ENCODE data around the gene TMEM143.

Gene TMEM143

DNA sequence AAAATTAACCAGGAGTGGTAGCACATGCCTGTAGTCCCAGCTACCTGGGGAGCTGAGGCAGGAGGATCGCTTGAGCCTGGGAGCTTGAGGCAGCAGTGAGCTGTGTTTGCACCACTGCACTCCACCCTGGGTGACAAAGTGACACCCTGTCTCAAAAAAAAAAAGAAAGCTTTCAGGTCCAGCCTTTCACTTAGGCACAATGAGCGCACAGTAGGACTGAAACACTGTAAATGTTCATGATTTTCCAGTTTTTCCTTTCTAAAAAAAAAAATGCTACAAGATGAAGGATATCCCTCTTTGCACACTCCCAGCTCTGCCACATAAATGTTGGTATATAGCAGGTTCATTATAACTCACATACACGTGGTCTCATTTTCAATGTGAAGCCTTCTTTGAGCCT lies 76.0 kb downstream of the TMEM143 start:
- DNase-seq: no peak

DNA sequence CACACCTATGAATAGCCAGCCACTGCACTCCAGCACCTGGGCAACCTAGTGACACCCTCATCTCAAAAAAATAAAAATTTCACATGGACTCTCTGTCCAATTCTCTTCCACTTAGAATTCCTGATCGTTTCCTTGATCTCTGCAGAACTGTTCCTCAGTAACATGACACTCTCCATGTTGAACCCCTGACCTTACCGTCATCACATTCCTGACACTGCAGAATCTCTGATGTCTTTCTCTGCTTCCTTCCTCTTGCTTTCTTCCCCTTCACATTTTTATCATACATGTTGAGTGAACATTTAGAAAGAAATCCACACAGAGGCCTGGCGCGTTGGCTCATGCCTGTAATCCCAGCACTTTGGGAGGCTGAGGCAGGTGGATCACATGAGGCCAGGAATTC lies 78.8 kb downstream of the TMEM143 start:
- no peak for DNase-seq

DNA sequence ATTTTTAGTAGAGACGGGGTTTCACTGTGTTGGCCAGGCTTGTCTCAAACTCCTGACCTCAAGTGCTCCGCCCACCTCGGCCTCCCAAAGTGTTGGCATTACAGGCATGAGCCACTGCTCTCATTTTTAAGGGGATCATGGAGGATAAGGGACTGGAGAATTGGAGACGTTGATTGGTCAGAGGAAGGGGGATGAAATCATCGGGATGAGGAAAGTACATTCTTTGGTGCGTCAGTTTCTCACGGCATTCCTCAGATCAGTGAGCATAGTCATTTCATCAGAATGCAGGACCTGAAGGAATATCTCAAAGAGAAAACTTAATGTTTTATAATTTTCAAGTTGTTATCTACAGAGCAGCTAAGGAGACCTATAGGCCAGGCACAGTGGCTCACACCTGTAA lies 79.8 kb downstream of the TMEM143 start:
- no peak for DNase-seq
